IMR-90 (cell line): Measurements from ENCODE around the gene BTN1A1. TPM values are rescaled to one million over a fixed set of nuclear protein-coding genes. Genes with fewer than 3 reads are reported as not detected.
A peak's percentile ranks its signal among the peaks of the same experiment; 100 is the strongest.

Experiments
- ATAC-seq: fragments of 200-7000 bp; cut with Tn5 transposase; 2 replicates; pipeline ENCODE4 v1.9.1; 2020; ENCODE audit warnings: low read depth, mild to moderate bottlenecking, moderate library complexity
- BruUV-seq: library from RNA; stranded (reverse); fragments of 400-500 nt; replicated peaks from 2 replicates; lab custom pipeline; 2021; lab: Mats Ljungman, UMichigan
- CTCF ChIA-PET: fragments of 300-600 bp; formaldehyde crosslinking; extraction: SDS; loops from one replicate; lab custom pipeline; 2021; ENCODE audit warnings: antibody characterized with exemption; lab: Yijun Ruan, JAX
- POLR2A ChIA-PET: fragments of 300-600 bp; sonication (Branson Sonifier 250); formaldehyde crosslinking; loops from one replicate; lab custom pipeline; 2022; ENCODE audit warnings: antibody characterized with exemption; ENCODE audit not compliant: unreplicated experiment; lab: Charles Lee
- DNase-seq: peaks from one replicate; pipeline ENCODE4 v3.0.0; 2013
- H2AFZ ChIP-seq: replicated peaks from 2 replicates; pipeline ENCODE3; 2013; ENCODE audit warnings: low read length, mild to moderate bottlenecking; ENCODE audit not compliant: poor library complexity
- H2AK5ac ChIP-seq: 2 replicates; pipeline ENCODE4 v1.6.1; 2013; ENCODE audit warnings: low read depth, low read length, inconsistent platforms
- H2AK9ac ChIP-seq: replicated peaks from 2 replicates; pipeline ENCODE3; 2013; ENCODE audit warnings: mild to moderate bottlenecking, low read depth, low read length, moderate library complexity; ENCODE audit not compliant: poor library complexity
- H2BK120ac ChIP-seq: 2 replicates; pipeline ENCODE4 v1.6.1; 2013; ENCODE audit warnings: low read depth, low read length, inconsistent platforms
- H2BK15ac ChIP-seq: 3 replicates; pipeline ENCODE4 v1.6.1; 2013; ENCODE audit warnings: low read depth, low read length, inconsistent platforms
- H2BK20ac ChIP-seq: 2 replicates; pipeline ENCODE4 v1.6.1; 2013; ENCODE audit warnings: low read depth, mild to moderate bottlenecking, inconsistent platforms, low read length, moderate library complexity
- H2BK5ac ChIP-seq: 2 replicates; pipeline ENCODE4 v1.6.1; 2013; ENCODE audit warnings: mild to moderate bottlenecking, low read depth, low read length, inconsistent platforms; ENCODE audit not compliant: poor library complexity, severe bottlenecking
- H3K14ac ChIP-seq: replicated peaks from 2 replicates; pipeline ENCODE4 v1.6.1; 2013; ENCODE audit warnings: low read depth, low read length, inconsistent platforms
- H3K18ac ChIP-seq: 2 replicates; pipeline ENCODE4 v1.6.1; 2013; ENCODE audit warnings: low read depth, low read length, control low read depth
- H3K23ac ChIP-seq: 2 replicates; pipeline ENCODE4 v1.6.1; 2013; ENCODE audit warnings: low read depth, low read length, inconsistent platforms
- H3K27ac ChIP-seq: 2 replicates; pipeline ENCODE4 v1.5.1; 2013; ENCODE audit warnings: mild to moderate bottlenecking, control low read depth, low read length; ENCODE audit not compliant: insufficient read depth
- H3K27me3 ChIP-seq: 2 replicates; pipeline ENCODE4 v1.6.1; 2013; ENCODE audit warnings: low read length; ENCODE audit not compliant: control insufficient read depth, insufficient read depth
- H3K36me3 ChIP-seq: 2 replicates; pipeline ENCODE4 v1.6.1; 2013; ENCODE audit warnings: low read length, mixed read lengths; ENCODE audit not compliant: control insufficient read depth, insufficient read depth
- H3K4ac ChIP-seq: 2 replicates; pipeline ENCODE4 v1.6.1; 2013; ENCODE audit warnings: low read depth, low read length, inconsistent platforms
- H3K4me1 ChIP-seq: 2 replicates; pipeline ENCODE4 v1.6.1; 2013; ENCODE audit warnings: low read length, mixed read lengths; ENCODE audit not compliant: control insufficient read depth, insufficient read depth
- H3K4me2 ChIP-seq: 2 replicates; pipeline ENCODE4 v1.6.1; 2013; ENCODE audit warnings: low read depth, mild to moderate bottlenecking, control low read depth, low read length, moderate library complexity
- H3K4me3 ChIP-seq: 2 replicates; pipeline ENCODE4 v1.5.1; 2013; ENCODE audit warnings: low read depth, mild to moderate bottlenecking, control low read depth, low read length, moderate library complexity; ENCODE audit not compliant: insufficient read depth
- H3K56ac ChIP-seq: 2 replicates; pipeline ENCODE4 v1.6.1; 2013; ENCODE audit warnings: low read length, inconsistent platforms; ENCODE audit not compliant: insufficient read depth; ENCODE audit errors: extremely low read depth
- H3K79me1 ChIP-seq, 2 experiments: 2 replicates each; pipeline ENCODE4 v1.6.1; 2013; ENCODE audit warnings: low read length in 2 of 2, inconsistent platforms in 1 of 2, low read depth in 1 of 2
- H3K9ac ChIP-seq: 2 replicates; pipeline ENCODE4 v1.6.1; 2013; ENCODE audit warnings: low read depth, low read length, control low read depth
- H3K9me1 ChIP-seq: 2 replicates; pipeline ENCODE4 v1.6.1; 2013; ENCODE audit warnings: low read length, inconsistent platforms; ENCODE audit not compliant: insufficient read depth
- H3K9me3 ChIP-seq: 2 replicates; pipeline ENCODE4 v1.6.1; 2013; ENCODE audit warnings: low read length; ENCODE audit not compliant: control insufficient read depth, insufficient read depth
- H4K20me1 ChIP-seq: 2 replicates; pipeline ENCODE4 v1.6.1; 2013; ENCODE audit warnings: low read length, inconsistent platforms; ENCODE audit not compliant: insufficient read depth
- H4K5ac ChIP-seq: 2 replicates; pipeline ENCODE4 v1.6.1; 2013; ENCODE audit warnings: mild to moderate bottlenecking, low read depth, low read length, control low read depth
- H4K8ac ChIP-seq, 2 experiments: 2 replicates each; pipeline ENCODE4 v1.6.1; 2013; ENCODE audit warnings: low read depth in 2 of 2, low read length in 2 of 2, control low read depth in 1 of 2, inconsistent platforms in 1 of 2
- H4K91ac ChIP-seq: 2 replicates; pipeline ENCODE4 v1.6.1; 2013; ENCODE audit warnings: low read depth, low read length, inconsistent platforms; ENCODE audit not compliant: insufficient read depth
- FOS ChIP-seq: fragments of 150-350 bp; IDR thresholded peaks from 2 replicates; pipeline ENCODE4 v1.6.1; 2016; ENCODE audit warnings: low read depth, low read length
- RCOR1 ChIP-seq: IDR thresholded peaks from 2 replicates; pipeline ENCODE4 v1.6.1; 2012; ENCODE audit warnings: mild to moderate bottlenecking, low read length, improper control_type of control experiment; ENCODE audit not compliant: insufficient replicate concordance
- WGBS, 2 experiments: methylation state at CpG; one replicate each; pipeline versions ENCODE4 v1.1.5 to v1.1.7; 2013; ENCODE audit warnings: missing lambda C conversion rate in 2 of 2; ENCODE audit not compliant: insufficient read length in 1 of 2; ENCODE audit errors: extremely low coverage in 2 of 2; 5-methylcytosine and 5-hydroxymethylcytosine counted together
- dilution Hi-C: fragments of 300-500 bp; cut with HindIII; formaldehyde crosslinking; loops from one replicate; pipeline ENCODE4 v1.14.3; 2018; ENCODE audit warnings: low sequenced_read_pairs; ENCODE audit not compliant: unreplicated experiment
- in situ Hi-C: fragments of 300-500 bp; cut with MboI; formaldehyde crosslinking; loops from 3 replicates; pipeline ENCODE4 v1.14.3; 2019; ENCODE audit warnings: low sequenced_read_pairs, inconsistent platforms, mixed read lengths
- intact Hi-C: fragments of 100-400 bp; cut with micrococcal nuclease; formaldehyde crosslinking; loops from 2 replicates; pipeline ENCODE4 v1.10.0; 2022
- polyA plus RNA-seq, 3 experiments: library from polyadenylated mRNA; depleted of rRNA; stranded (reverse); fragments of >200 nt; gene quantifications; 2 replicates each; pipeline ENCODE4 v1.2.3, GENCODE V29; 2012; ENCODE audit warnings: low replicate concordance in 1 of 3
- total RNA-seq: library from RNA; depleted of rRNA; stranded (reverse); fragments of >200 nt; gene quantifications from 2 replicates; pipeline ENCODE4 v1.2.3, GENCODE V29; 2012

BTN1A1 gene
- total and polyA plus RNA-seq, 2 of the 4 experiments (the other 2 are of a cell fraction), result not detected

DNA sequence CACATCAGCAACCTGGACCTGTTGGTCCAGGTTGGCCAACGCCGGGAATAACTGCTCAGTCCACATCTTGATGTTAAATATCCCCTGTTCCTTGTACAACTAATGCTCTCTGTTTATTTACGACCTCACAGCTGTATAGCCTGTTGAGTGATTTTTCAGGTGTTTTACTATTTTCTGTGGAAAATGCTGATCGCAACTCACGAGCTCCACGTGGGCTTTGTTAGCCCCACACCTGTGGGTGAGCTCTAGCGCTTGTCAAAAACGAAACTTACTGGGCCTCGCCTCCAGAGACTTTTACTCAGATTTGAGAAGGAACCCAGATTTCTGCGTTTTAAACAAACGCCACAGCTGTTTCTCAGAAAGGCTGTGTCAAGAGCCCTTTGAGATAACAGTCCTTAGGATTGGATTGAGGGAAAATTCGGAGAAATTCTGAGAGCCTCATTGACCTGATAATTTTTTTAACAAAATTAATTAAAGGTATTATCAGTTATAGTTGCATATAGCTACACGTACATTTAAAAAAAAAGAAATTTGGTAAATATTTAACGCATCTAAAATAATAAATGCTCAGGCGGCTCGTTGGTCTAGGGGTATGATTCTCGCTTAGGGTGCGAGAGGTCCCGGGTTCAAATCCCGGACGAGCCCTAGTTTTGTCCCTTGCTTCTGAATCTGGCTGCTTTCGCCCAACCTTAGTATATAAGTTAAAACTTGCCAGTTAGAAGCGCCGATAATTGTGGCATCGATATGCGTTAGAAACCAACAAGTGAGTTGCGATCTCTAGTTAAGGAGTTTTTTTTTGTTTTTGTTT lies 54.8 kb downstream of the BTN1A1 start:
- no peak overlapping the region for H2BK15ac ChIP-seq
- H3K9me1 ChIP-seq, result no peaks in the 10 kb centered on the region
- no peak overlapping the region for H3K4ac ChIP-seq
- H3K18ac ChIP-seq, result no peak overlapping the region; the same call in 1 of the 2 replicates
- no TSS peak for BruUV-seq
- intact Hi-C loops (loop anchor here (5.0 to 10.0 kb wide), 2 partner anchors 33 to 230 kb away; no protein-coding TSS in a partner anchor), in situ Hi-C loops (no loop called here), dilution Hi-C loops (no loop called here)
- H3K14ac ChIP-seq, result no peak overlapping the region
- H3K4me3 ChIP-seq, result peak overlapping the region; percentile 58
- peak; percentile 46; the same call in 1 of the 2 replicates for TF ChIP-seq FOS
- TF ChIP-seq RCOR1, result no peak
- H3K9ac ChIP-seq, result peak overlapping the region; percentile 31
- no peak overlapping the region; the same call in 1 of the 2 replicates for H3K27ac ChIP-seq
- no peaks in the 10 kb centered on the region for H3K79me1 ChIP-seq
- no peaks in the 10 kb centered on the region for H3K36me3 ChIP-seq
- no peak overlapping the region for H2AK5ac ChIP-seq
- H2BK5ac ChIP-seq, result peak overlapping the region; percentile 11
- ChIA-PET POLR2A (no interaction called here), CTCF (interaction anchor here (0.6 kb wide), 2 partner anchors 162 to 602 kb away, joined by 3 to 4 read pairs; no protein-coding TSS in a partner anchor)
- H2BK20ac ChIP-seq, result no peak overlapping the region
- H3K9me3 ChIP-seq, result no peaks in the 10 kb centered on the region
- no peak overlapping the region for H4K91ac ChIP-seq
- no peaks in the 10 kb centered on the region for H3K4me1 ChIP-seq
- no peak overlapping the region for H3K56ac ChIP-seq
- peak overlapping the region; percentile 94 for H3K4me2 ChIP-seq
- H2BK120ac ChIP-seq, result no peak overlapping the region
- peaks cover 9% of the 10 kb centered on the region for H4K20me1 ChIP-seq
- peak; percentile 24 for ATAC-seq
- DNase-seq, result peak; percentile 68
- H3K27me3 ChIP-seq, result no peaks in the 10 kb centered on the region
- H2AFZ ChIP-seq, result peak overlapping the region; percentile 11
- no peak overlapping the region for H2AK9ac ChIP-seq
- 20% methylated on average over 1 of the region's 27 CpGs; no CpG with 5 or more reads in 1 of the 2 experiments for WGBS, 2 experiments
- H4K5ac ChIP-seq, result no peak overlapping the region
- H3K23ac ChIP-seq, result no peak overlapping the region
- no peak overlapping the region for H4K8ac ChIP-seq
